Stimulated activated CD8-positive, alpha-beta memory T cell treated with anti-CD3 and anti-CD28 coated beads, Interleukin-2, amount 100 ng/mL, for 48 hours (primary cell): ENCODE data around the gene NOP9.
A peak's percentile ranks its signal among the peaks of the same experiment; 100 is the strongest.

Source experiments
- DNase-seq, 2 donors: peaks; one replicate each; pipeline ENCODE4 v3.0.0-alpha.2; 2020; ENCODE audit warnings: low read depth in 2 of 2

Gene NOP9

GRCh38 chr14:24262821-24263733 lies 36.6 kb upstream of the NOP9 start, which contains the start of gene TGM1:
TGM1 (minus strand) TSS chr14:24263177; CDS start chr14:24262352, 825 bp downstream.
- DNase-seq, result no peak

DNA sequence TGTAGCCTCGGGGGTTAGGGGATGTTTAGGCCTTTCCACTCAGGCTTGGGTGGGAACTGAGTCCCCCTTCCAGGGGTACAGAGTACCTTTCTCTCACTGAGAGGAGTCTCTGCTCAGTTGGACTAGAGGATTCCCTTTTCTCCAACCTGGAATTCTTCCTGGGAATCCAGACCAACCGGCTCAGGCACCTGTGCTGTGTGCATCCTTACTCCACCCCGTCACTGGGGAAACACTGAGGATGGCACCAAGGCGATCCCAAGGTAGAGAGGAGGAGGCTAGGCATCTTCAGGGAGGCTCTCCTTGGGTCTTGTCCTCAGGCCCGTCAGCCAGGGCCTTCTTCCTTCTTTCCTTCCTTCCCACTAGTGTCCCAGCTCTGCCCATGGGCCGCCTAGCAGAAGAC lies 35.8 kb upstream of the NOP9 start:
- no peak for DNase-seq

DNA sequence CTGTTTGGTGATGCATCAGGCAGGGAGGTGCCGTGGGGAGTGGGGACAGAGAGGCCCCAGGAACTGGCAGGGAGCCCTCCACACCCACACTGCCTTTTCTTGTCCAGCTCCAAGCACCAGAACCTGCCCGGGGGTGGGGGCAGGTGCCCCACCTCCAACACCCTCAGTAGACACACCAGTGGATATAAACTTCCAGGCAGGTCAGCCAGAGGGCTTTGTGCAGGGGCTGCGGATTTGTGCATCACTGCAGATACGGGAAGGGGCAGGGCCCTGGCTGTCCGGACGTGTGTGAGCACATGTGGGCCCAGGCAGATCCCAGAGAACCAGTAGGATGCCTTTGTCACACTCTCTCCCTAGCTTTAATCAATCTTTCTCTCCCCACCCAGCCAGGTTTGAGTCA lies 35.4 kb upstream of the NOP9 start:
- DNase-seq, result no peak

GRCh38 chr14:24266344-24267244 lies 33.1 kb upstream of the NOP9 start:
- DNase-seq, result no peak

DNA sequence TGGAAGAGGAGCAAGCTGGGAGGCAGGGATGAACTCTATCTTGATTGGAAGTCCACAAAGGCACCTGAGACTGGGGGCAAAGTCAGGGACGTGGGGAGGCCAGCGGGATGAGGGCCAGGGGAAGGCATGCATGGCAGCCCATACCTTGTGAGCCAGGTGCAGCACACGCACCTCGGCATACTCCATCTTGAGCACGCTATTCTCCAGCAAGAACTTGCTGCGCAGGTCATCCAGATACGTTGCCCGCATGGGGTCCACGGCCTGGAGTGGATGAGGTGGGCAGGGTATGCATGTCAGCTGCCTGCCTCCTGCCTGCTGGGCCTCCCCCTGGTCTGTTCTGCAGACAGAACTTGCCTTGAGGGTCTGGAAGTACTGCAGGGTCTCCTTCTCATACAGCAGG lies 32.1 kb upstream of the NOP9 start:
- DNase-seq, result no peak

- DNase-seq, result no peak
Observed at GRCh38 chr14:24268225-24268624, 31.4 kb upstream of the NOP9 start.

DNA sequence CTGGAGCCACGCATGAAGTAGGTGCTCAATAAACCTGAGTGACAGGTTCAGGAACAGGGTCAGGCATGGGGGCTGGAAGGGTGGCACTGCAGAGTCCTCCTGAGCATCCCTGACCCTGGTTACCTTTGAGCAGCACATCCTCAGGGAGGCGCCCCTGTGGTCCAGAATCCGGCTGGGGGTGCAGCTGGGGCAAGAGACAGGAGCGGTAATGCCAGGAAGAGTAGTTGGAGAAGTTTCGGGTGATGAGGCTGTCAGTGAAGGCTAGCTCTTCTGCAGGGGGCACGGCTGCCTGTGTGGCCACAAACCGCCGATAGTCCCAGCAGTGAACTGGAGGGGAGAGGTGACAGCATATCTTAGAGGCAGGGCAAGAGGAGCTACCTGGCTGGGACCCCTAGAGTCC lies 30.3 kb upstream of the NOP9 start:
- no peak for DNase-seq

- no peak for DNase-seq
Observed at GRCh38 chr14:24269910-24270536, 29.6 kb upstream of the NOP9 start.

GRCh38 chr14:24270537-24271133 lies 29.0 kb upstream of the NOP9 start:
- DNase-seq, result no peak

DNA sequence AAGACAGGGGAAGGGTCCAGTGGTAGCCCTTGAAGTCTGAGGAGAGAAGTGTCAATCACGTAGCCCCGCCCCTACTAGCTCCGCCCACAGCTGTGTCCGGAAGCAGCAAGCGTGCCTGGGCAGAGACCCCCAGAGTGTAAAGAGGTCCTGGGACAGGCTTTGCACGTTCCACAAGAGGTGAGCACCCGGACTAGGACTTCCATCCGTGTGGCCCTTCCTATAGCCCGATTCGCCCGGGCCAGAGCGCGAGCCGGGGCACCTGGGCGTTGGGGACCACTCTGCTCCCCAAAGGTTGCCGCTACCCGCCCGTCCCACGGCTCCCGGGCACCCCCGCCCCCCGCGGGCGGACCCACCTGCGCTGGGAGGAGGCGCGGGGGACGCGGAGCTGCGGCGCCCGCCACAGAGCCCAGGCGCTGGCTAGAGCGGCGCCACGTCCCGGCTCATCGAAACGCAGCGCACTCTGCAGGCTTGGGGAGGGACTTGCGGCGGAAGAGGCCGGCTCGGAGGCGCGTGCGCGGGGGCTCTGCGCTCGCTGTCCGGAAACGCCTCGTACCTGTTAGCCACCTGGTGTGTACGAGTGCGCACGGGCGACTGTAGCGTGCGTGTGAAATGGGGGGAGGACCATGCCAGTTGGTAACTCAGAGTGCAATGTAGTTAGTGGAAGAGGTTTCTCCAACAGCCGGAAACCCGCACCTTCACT lies 28.4 kb upstream of the NOP9 start, which contains the start of gene RABGGTA:
RABGGTA (minus strand) TSS at position 464 of the 700 bp plus-strand sequence. CDS start 482 bp downstream, outside the sequence.
- DNase-seq, result peak; percentile 78 to 80

DNA sequence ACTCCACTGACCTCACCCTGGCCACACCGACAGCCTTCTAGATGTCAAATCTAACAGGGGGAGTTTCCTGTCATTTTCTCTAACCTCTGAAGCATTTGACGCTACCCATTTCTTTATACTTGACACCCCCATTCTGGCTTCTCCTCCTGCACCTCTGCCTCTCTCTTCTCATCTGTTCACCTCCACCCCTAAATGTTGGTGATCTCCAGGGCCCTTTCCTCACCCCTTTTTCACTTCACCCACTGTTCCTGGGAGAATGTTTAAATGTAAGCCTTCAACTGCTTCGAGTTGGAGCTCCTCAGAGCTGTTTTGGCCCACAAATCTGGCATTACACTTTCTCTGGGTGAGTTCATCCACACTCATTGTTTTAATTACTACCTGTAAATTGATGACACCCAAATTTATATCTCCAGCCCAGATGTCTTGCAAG lies 27.8 kb upstream of the NOP9 start:
- DNase-seq, result no peak

GRCh38 chr14:24272467-24272866 lies 27.2 kb upstream of the NOP9 start:
- no peak for DNase-seq

- no peak for DNase-seq
Observed at GRCh38 chr14:24273422-24273998, 26.1 kb upstream of the NOP9 start.

DNA sequence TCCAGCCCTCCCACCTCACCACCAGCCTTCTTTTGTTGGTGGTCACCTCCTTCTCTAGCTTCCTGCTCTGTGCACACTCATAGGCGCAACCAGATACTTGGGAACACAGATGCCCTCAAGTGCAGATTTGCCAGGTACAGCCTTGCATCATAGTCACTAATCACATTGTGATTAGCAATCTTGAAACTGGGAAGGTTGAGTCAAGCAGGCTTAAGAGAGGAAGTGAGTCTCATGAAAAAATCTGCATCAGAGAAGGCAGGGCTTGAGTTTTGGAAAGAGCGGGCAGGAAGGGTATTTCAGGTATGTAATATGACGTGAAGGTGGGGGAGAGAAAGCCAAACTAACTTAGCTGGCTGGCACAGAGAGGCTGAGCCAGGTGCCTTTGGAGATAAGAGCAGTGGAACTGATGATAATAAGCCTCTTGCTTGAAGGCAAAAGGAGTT lies 25.5 kb upstream of the NOP9 start:
- DNase-seq, result peak in 1 of 2 donors; percentile 18

DNA sequence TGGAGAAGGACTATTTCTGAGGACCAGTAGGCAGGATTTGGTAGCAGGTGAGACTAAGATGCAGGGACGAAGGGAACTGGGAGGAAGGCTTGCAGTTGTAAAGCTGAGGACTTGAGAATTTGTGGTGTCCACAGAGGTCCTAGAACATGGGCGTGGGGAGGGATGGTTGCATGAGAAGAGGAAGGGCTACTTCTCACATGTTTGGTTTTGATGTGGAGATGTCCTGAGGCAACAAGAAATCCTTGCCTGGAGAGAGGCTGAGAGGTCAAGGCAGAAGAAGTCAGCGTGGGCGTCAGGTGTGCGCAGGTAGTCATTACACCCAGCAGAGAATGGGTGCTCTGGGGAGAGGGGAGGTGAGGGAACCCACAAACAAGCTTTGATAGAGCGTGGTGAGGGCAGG lies 22.6 kb upstream of the NOP9 start:
- no peak for DNase-seq

GRCh38 chr14:24277606-24278321 lies 21.9 kb upstream of the NOP9 start:
- no peak for DNase-seq

DNA sequence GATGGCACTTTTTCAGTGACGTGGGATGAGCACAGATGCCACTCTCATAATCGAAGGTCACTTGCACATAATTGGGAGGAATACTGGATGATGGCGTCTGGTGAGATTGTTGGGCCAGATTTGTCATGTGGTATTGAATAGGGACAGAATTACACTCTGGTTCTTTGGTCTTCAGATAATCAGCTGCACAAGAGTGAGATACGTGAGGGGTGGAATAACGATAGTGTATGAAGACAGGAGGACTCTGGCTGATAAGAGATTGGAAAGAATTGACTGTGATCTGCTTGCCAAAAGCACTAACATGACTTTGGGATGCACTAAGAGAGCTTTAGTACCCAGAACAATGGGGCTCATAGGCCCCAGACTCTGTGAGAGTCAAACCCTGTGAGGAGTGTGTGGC lies 21.2 kb upstream of the NOP9 start:
- no peak for DNase-seq

- peak in 1 of 2 donors; percentile 26 for DNase-seq
Observed at GRCh38 chr14:24279301-24280186, 20.1 kb upstream of the NOP9 start.
